Measurements from ENCODE around the gene CMC2. TPM values are rescaled to one million over a fixed set of nuclear protein-coding genes. Genes with fewer than 3 reads are reported as not detected.

CMC2 gene
- total RNA-seq, 1 donor from 2014 or later = 136 TPM

- Histone ChIP-seq H3K27me3 (ENCODE audit: low read depth) (no peaks in the 10 kb centered on the region), H3K36me3 (peaks cover 9% of the 10 kb centered on the region), H3K27ac (replicated peaks) (no peak overlapping the region), H3K4me3 (no peak overlapping the region), H3K4me1 (no peaks in the 10 kb centered on the region), H3K9me3 (replicated peaks) (no peaks in the 10 kb centered on the region)
- DNase-seq = no peak
- intact Hi-C loops (cut with micrococcal nuclease) = no loop called here
- TF ChIP-seq CTCF (IDR thresholded peaks at IDR 0.05; ENCODE audit: borderline replicate concordance) = no peak
Observed at GRCh38 chr16:80966617-80967016, 40.1 kb downstream of the CMC2 start.

- intact Hi-C loops (cut with micrococcal nuclease) = no loop called here
- Histone ChIP-seq H3K27ac (replicated peaks) (no peak overlapping the region), H3K36me3 (peaks cover 4% of the 10 kb centered on the region), H3K27me3 (ENCODE audit: low read depth) (no peaks in the 10 kb centered on the region), H3K4me3 (no peak overlapping the region), H3K4me1 (no peaks in the 10 kb centered on the region), H3K9me3 (replicated peaks) (peaks cover 20% of the 10 kb centered on the region)
- no peak for DNase-seq
- TF ChIP-seq CTCF (IDR thresholded peaks at IDR 0.05; ENCODE audit: borderline replicate concordance) = no peak
Observed at GRCh38 chr16:80964351-80964750, 42.3 kb downstream of the CMC2 start.

- Histone ChIP-seq H3K4me1 (no peaks in the 10 kb centered on the region), H3K36me3 (no peaks in the 10 kb centered on the region), H3K27me3 (ENCODE audit: low read depth) (no peaks in the 10 kb centered on the region), H3K4me3 (no peak overlapping the region), H3K9me3 (replicated peaks) (peaks cover 35% of the 10 kb centered on the region), H3K27ac (replicated peaks) (no peak overlapping the region)
- no peak for TF ChIP-seq CTCF (IDR thresholded peaks at IDR 0.05; ENCODE audit: borderline replicate concordance)
- DNase-seq = no peak
- intact Hi-C loops (cut with micrococcal nuclease) = no loop called here
Observed at GRCh38 chr16:80962879-80963278, 43.8 kb downstream of the CMC2 start.

- Histone ChIP-seq H3K4me1 (no peaks in the 10 kb centered on the region), H3K36me3 (no peaks in the 10 kb centered on the region), H3K4me3 (no peak overlapping the region), H3K27me3 (ENCODE audit: low read depth) (no peaks in the 10 kb centered on the region), H3K9me3 (replicated peaks) (peaks cover 51% of the 10 kb centered on the region), H3K27ac (replicated peaks) (no peak overlapping the region)
- intact Hi-C loops (cut with micrococcal nuclease) = no loop called here
- no peak for TF ChIP-seq CTCF (IDR thresholded peaks at IDR 0.05; ENCODE audit: borderline replicate concordance)
- DNase-seq = no peak
Observed at GRCh38 chr16:80958284-80958683, 48.4 kb downstream of the CMC2 start.

GRCh38 chr16:80954985-80955384 is 51.7 kb downstream of the CMC2 start:
- no peak for TF ChIP-seq CTCF (IDR thresholded peaks at IDR 0.05; ENCODE audit: borderline replicate concordance)
- Histone ChIP-seq H3K4me1 (no peaks in the 10 kb centered on the region), H3K4me3 (no peak overlapping the region), H3K9me3 (replicated peaks) (peaks cover 37% of the 10 kb centered on the region), H3K27ac (replicated peaks) (no peak overlapping the region), H3K27me3 (ENCODE audit: low read depth) (no peaks in the 10 kb centered on the region), H3K36me3 (no peaks in the 10 kb centered on the region)
- DNase-seq = no peak
- intact Hi-C loops (cut with micrococcal nuclease) = no loop called here
